Suprapubic skin (tissue), 4 donors: ENCODE results near the gene OVOL1. TPM values are rescaled to one million over a fixed set of nuclear protein-coding genes. Genes with fewer than 3 reads are reported as not detected.

Source experiments
- DNase-seq, 2 donors: peaks; one replicate each; pipeline ENCODE4 v3.0.0-alpha.2; 2019; ENCODE audit warnings: low spot score in 2 of 2
- H3K27ac ChIP-seq: fragments of 200-600 bp; sonication (generic); one replicate; pipeline ENCODE4 v1.5.1; 2019
- H3K27me3 ChIP-seq: fragments of 200-600 bp; sonication (generic); one replicate; pipeline ENCODE4 v1.5.1; 2019
- H3K36me3 ChIP-seq: fragments of 200-600 bp; sonication (generic); one replicate; pipeline ENCODE4 v1.5.1; 2019
- H3K4me1 ChIP-seq: fragments of 200-600 bp; sonication (generic); one replicate; pipeline ENCODE4 v1.5.1; 2019
- H3K4me3 ChIP-seq: fragments of 200-600 bp; sonication (generic); one replicate; pipeline ENCODE4 v1.5.1; 2019; ENCODE audit warnings: mild to moderate bottlenecking
- H3K9me3 ChIP-seq: fragments of 200-600 bp; sonication (generic); one replicate; pipeline ENCODE4 v1.5.1; 2019
- CTCF ChIP-seq, 2 donors: fragments of 200-600 bp in 1 of 2; fragments of 450-650 bp in 1 of 2; sonication (generic) in 1 of 2; IDR thresholded peaks; one replicate each; pipeline ENCODE4 v1.5.1; 2016 to 2019; ENCODE audit warnings: antibody characterized with exemption in 2 of 2, mild to moderate bottlenecking in 1 of 2, moderate library complexity in 1 of 2
- EP300 ChIP-seq: sonication (generic); formaldehyde crosslinking; IDR thresholded peaks from one replicate; pipeline ENCODE4 v1.6.1; 2017; ENCODE audit warnings: antibody characterized with exemption
- POLR2A ChIP-seq, 2 donors: fragments of 450-650 bp; IDR thresholded peaks; one replicate each; pipeline ENCODE4 v1.6.1; 2017; ENCODE audit warnings: antibody characterized with exemption in 2 of 2, mild to moderate bottlenecking in 2 of 2, moderate library complexity in 2 of 2
- POLR2AphosphoS5 ChIP-seq, 3 donors: sonication (generic); formaldehyde crosslinking; IDR thresholded peaks; one replicate each; pipeline ENCODE4 v1.6.1; 2017; ENCODE audit warnings: antibody characterized with exemption in 3 of 3
- WGBS: methylation state at CpG from one replicate; pipeline ENCODE4 v1.1.5; 2018; 5-methylcytosine and 5-hydroxymethylcytosine counted together
- total RNA-seq, 4 donors: library from RNA; depleted of rRNA; stranded (reverse); fragments of >200 nt; gene quantifications; one replicate each; pipeline ENCODE4 v1.1.0, GENCODE V29; 2016

OVOL1 gene
- total RNA-seq, 4 donors from 2014 or later = 64.4 to 196 (median 121) TPM

- Histone ChIP-seq H3K27ac (peak overlapping the region; percentile 91), H3K4me1 (peaks cover 54% of the 10 kb centered on the region), H3K9me3 (no peaks in the 10 kb centered on the region), H3K4me3 (peak overlapping the region; percentile 77), H3K36me3 (peaks cover 22% of the 10 kb centered on the region), H3K27me3 (peaks cover 7% of the 10 kb centered on the region)
- whole genome bisulfite sequencing = 1% methylated on average over 22 of the region's 83 CpGs
- DNase-seq = peak; percentile 84 to 88
- TF ChIP-seq POLR2AphosphoS5 (IDR thresholded peaks at IDR 0.05) = no peak
- TF ChIP-seq CTCF (IDR thresholded peaks at IDR 0.05) = peak in 1 of 2 donors; percentile 27
These were observed 5.5 kb upstream of the OVOL1 start for GRCh38 chr11:65781152-65781961.

- H3K27me3 ChIP-seq = peaks cover 15% of the 10 kb centered on the region
- DNase-seq = peak in 1 of 2 donors; percentile 71
- TF ChIP-seq POLR2A (IDR thresholded peaks at IDR 0.05) (no peak), EP300 (no peak), CTCF (IDR thresholded peaks at IDR 0.05) (no peak), POLR2AphosphoS5 (IDR thresholded peaks at IDR 0.05) (no peak)
- H3K4me3 ChIP-seq = peak overlapping the region; percentile 77
- no peaks in the 10 kb centered on the region for H3K9me3 ChIP-seq
- peaks cover 22% of the 10 kb centered on the region for H3K36me3 ChIP-seq
- WGBS = no CpG with 5 or more reads among the region's 13 CpGs
- peaks cover 56% of the 10 kb centered on the region for H3K4me1 ChIP-seq
- peak overlapping the region; percentile 91 for H3K27ac ChIP-seq
These were observed 4.7 kb upstream of the OVOL1 start for GRCh38 chr11:65781962-65782815.

GRCh38 chr11:65782816-65783228 is 4.0 kb upstream of the OVOL1 start:
- H3K27ac ChIP-seq = peak overlapping the region; percentile 91
- peaks cover 16% of the 10 kb centered on the region for H3K36me3 ChIP-seq
- peaks cover 59% of the 10 kb centered on the region for H3K4me1 ChIP-seq
- WGBS = 60% methylated on average over 8 of the region's 9 CpGs
- H3K4me3 ChIP-seq = no peak overlapping the region
- DNase-seq = no peak
- TF ChIP-seq EP300 = no peak
- TF ChIP-seq POLR2AphosphoS5 (IDR thresholded peaks at IDR 0.05) = no peak
- TF ChIP-seq CTCF (IDR thresholded peaks at IDR 0.05) = no peak
- no peak for TF ChIP-seq POLR2A (IDR thresholded peaks at IDR 0.05)
- peaks cover 21% of the 10 kb centered on the region for H3K27me3 ChIP-seq
- H3K9me3 ChIP-seq = no peaks in the 10 kb centered on the region

GRCh38 chr11:65785319-65786007 is 1.4 kb upstream of the OVOL1 start:
- Histone ChIP-seq H3K9me3 (no peaks in the 10 kb centered on the region), H3K27me3 (peaks cover 33% of the 10 kb centered on the region), H3K27ac (no peak overlapping the region), H3K36me3 (no peaks in the 10 kb centered on the region), H3K4me1 (peaks cover 67% of the 10 kb centered on the region), H3K4me3 (no peak overlapping the region)
- TF ChIP-seq CTCF (IDR thresholded peaks at IDR 0.05) (no peak), POLR2AphosphoS5 (IDR thresholded peaks at IDR 0.05) (no peak)
- peak in 1 of 2 donors; percentile 46 for DNase-seq
- 68% methylated on average over 8 of the region's 8 CpGs for WGBS
